K562 (cell line): ENCODE results near the gene PDIA2. TPM values are rescaled to one million over a fixed set of nuclear protein-coding genes. Genes with fewer than 3 reads are reported as not detected.

Source experiments
- ATAC-seq: fragments of 200-7000 bp; cut with Tn5 transposase; 3 replicates; pipeline ENCODE4 v1.9.1; 2020; ENCODE audit warnings: moderate library complexity
- BruUV-seq: library from RNA; stranded (reverse); fragments of 400-500 nt; replicated peaks from 2 replicates; lab custom pipeline; 2021; lab: Mats Ljungman, UMichigan
- CTCF ChIA-PET: fragments of 300-600 bp; formaldehyde crosslinking; extraction: SDS; loops from one replicate; lab custom pipeline; 2021; ENCODE audit warnings: low intra/inter-chr PET ratio; lab: Yijun Ruan, JAX
- POLR2A ChIA-PET: fragments of 300-600, 350-650 bp; sonication (Branson Sonifier 250); formaldehyde crosslinking; extraction: SDS; loops from one replicate; lab custom pipeline; 2021; ENCODE audit warnings: antibody characterized with exemption, inconsistent platforms; lab: Yijun Ruan, JAX
- DNase-seq, 4 experiments: peaks; one replicate each; pipeline versions ENCODE4 v3.0.0 to v3.0.0-alpha.2; 2011 to 2018; ENCODE audit warnings: low spot score in 3 of 4, mixed read lengths in 3 of 4; ENCODE audit errors: extremely low read depth in 1 of 4
- FAIRE-seq: peaks from 2 replicates; lab custom pipeline; 2011; peaks lifted over from hg19 to GRCh38; lab: Jason Lieb, UNC
- H2AFZ ChIP-seq: 2 replicates; pipeline ENCODE4 v1.6.0; 2011; ENCODE audit warnings: low read depth, low read length, control low read depth, inconsistent platforms
- H3K27ac ChIP-seq: fragments of 200-600 bp; 3 replicates; pipeline ENCODE4 v1.8.0; 2011; ENCODE audit warnings: low read depth, mild to moderate bottlenecking, control low read depth, inconsistent platforms, low read length, moderate library complexity, mixed read lengths; ENCODE audit errors: extremely low read depth
- H3K27me3 ChIP-seq, 2 experiments: fragments of 300-600 bp in 1 of 2; 2 replicates in 1 of 2; 3 replicates in 1 of 2; pipeline versions ENCODE4 v1.6.0 to v1.8.0; 2011; ENCODE audit warnings: inconsistent platforms in 2 of 2, low read length in 2 of 2, mild to moderate bottlenecking in 1 of 2, mixed read lengths in 1 of 2, moderate library complexity in 1 of 2; ENCODE audit not compliant: control insufficient read depth in 2 of 2, insufficient read depth in 2 of 2
- H3K36me3 ChIP-seq: fragments of 300-600 bp; 3 replicates; pipeline ENCODE4 v1.8.0; 2011; ENCODE audit warnings: mild to moderate bottlenecking, low read length, inconsistent platforms; ENCODE audit not compliant: control insufficient read depth, insufficient read depth
- H3K4me1 ChIP-seq, 2 experiments: fragments of 200-600 bp in 1 of 2; replicated peaks in 1 of 2; 2 replicates in 1 of 2; 3 replicates in 1 of 2; pipeline versions ENCODE4 v1.5.1 to v1.8.0; 2011; ENCODE audit warnings: inconsistent platforms in 2 of 2, low read length in 2 of 2, mild to moderate bottlenecking in 1 of 2, mixed read lengths in 1 of 2, moderate library complexity in 1 of 2; ENCODE audit not compliant: control insufficient read depth in 2 of 2, insufficient read depth in 2 of 2
- H3K4me2 ChIP-seq: 2 replicates; pipeline ENCODE4 v1.6.1; 2011; ENCODE audit warnings: low read length, control low read depth, inconsistent platforms, mixed read lengths; ENCODE audit not compliant: insufficient read depth
- H3K4me3 ChIP-seq: fragments of 200-600 bp; sonication (generic), shearing (Covaris generic); 2 replicates; pipeline ENCODE4 v1.5.1; 2016; ENCODE audit warnings: control low read depth, inconsistent platforms
- H3K79me2 ChIP-seq: fragments of 200-600 bp; 3 replicates; pipeline ENCODE4 v1.8.0; 2011; ENCODE audit warnings: low read length, inconsistent platforms; ENCODE audit not compliant: control insufficient read depth, insufficient read depth
- H3K9ac ChIP-seq, 2 experiments: 2 replicates each; pipeline versions ENCODE4 v1.6.0 to v1.6.1; 2011; ENCODE audit warnings: low read depth in 2 of 2, low read length in 2 of 2, control low read depth in 1 of 2, inconsistent platforms in 1 of 2, mild to moderate bottlenecking in 1 of 2, mixed read lengths in 1 of 2; ENCODE audit not compliant: insufficient read depth in 1 of 2
- H3K9me1 ChIP-seq: one replicate; pipeline ENCODE4 v1.6.0; 2011; ENCODE audit warnings: inconsistent platforms, mild to moderate bottlenecking, low read length, moderate library complexity; ENCODE audit not compliant: control insufficient read depth, insufficient read depth
- H3K9me3 ChIP-seq: replicated peaks from 2 replicates; pipeline ENCODE4 v1.5.1; 2011; ENCODE audit warnings: low read depth, low read length, inconsistent platforms; ENCODE audit not compliant: control insufficient read depth, insufficient read depth
- H4K20me1 ChIP-seq: replicated peaks from 2 replicates; pipeline ENCODE4 v1.6.1; 2011; ENCODE audit warnings: low read length, inconsistent platforms, mixed read lengths; ENCODE audit not compliant: control insufficient read depth, insufficient read depth
- EP400 ChIP-seq: fragments of 450-650 bp; IDR thresholded peaks from 2 replicates; pipeline ENCODE4 v1.6.1; 2017; ENCODE audit warnings: antibody characterized with exemption, mild to moderate bottlenecking, moderate library complexity
- HNRNPL ChIP-seq: fragments of 200-400 bp; formaldehyde crosslinking; IDR thresholded peaks from 2 replicates; pipeline ENCODE4 v1.6.1; 2017; ENCODE audit warnings: low read depth, mild to moderate bottlenecking, low read length
- KAT7 ChIP-seq: sonication (generic); formaldehyde crosslinking; IDR thresholded peaks from 2 replicates; pipeline ENCODE4 v1.8.0; 2022; ENCODE audit warnings: missing genetic modification reagents, mild to moderate bottlenecking, borderline replicate concordance
- NFIC ChIP-seq: fragments of 450-650 bp; IDR thresholded peaks from 2 replicates; pipeline ENCODE4 v1.6.1; 2017; ENCODE audit warnings: mild to moderate bottlenecking, inconsistent platforms
- NR2C1 ChIP-seq, 2 experiments: fragments of 450-650 bp; IDR thresholded peaks; 2 replicates each; pipeline ENCODE4 v1.6.1; 2017; ENCODE audit warnings: mild to moderate bottlenecking in 2 of 2, antibody characterized with exemption in 1 of 2, inconsistent platforms in 1 of 2, missing compliant biosample characterization in 1 of 2, missing genetic modification characterization in 1 of 2
- TAF9B ChIP-seq: fragments of 450-650 bp; IDR thresholded peaks from 2 replicates; pipeline ENCODE4 v1.6.1; 2018; ENCODE audit warnings: mild to moderate bottlenecking; ENCODE audit not compliant: partially characterized antibody
- ZNF146 ChIP-seq: IDR thresholded peaks from one replicate; pipeline ENCODE4 v1.6.1; 2018; ENCODE audit warnings: missing compliant biosample characterization; ENCODE audit not compliant: unreplicated experiment
- WGBS: fragments of 100-300 bp; shearing (Covaris generic); methylation state at CpG from one replicate; pipeline ENCODE4 v1.1.6; 2016; ENCODE audit warnings: low coverage, mixed read lengths; ENCODE audit not compliant: insufficient coverage; ENCODE audit errors: missing lambda C conversion rate; 5-methylcytosine and 5-hydroxymethylcytosine counted together
- in situ Hi-C: fragments of 300-500 bp; cut with MboI; formaldehyde crosslinking; loops from 4 replicates; pipeline ENCODE4 v1.15.0; 2018; ENCODE audit warnings: inconsistent platforms, mixed read lengths
- intact Hi-C: fragments of 100-400 bp; cut with micrococcal nuclease; formaldehyde crosslinking; loops from 2 replicates; pipeline ENCODE4 v1.14.2; 2022
- polyA plus RNA-seq, 8 experiments: library from polyadenylated mRNA; depleted of rRNA in 4 of 8; stranded (reverse) in 5 of 8; unstranded in 3 of 8; fragments of >200 nt; fragmentation: Nextera tagmentation in 2 of 8; fragmentation: Illumina TruSeq in 1 of 8; extraction: Ambion mirVana in 2 of 8; extraction: Trizol in 1 of 8; gene quantifications; 2 replicates each; pipeline versions ENCODE4 v1.2.1 to v1.2.3, GENCODE V29; 2011 to 2014; ENCODE audit warnings: inconsistent platforms in 1 of 8, missing spikeins in 1 of 8
- total RNA-seq, 7 experiments: library from RNA; depleted of rRNA in 6 of 7; stranded (reverse); fragments of >200 nt in 6 of 7; fragmentation: Illumina TruSeq in 2 of 7; extraction: Trizol in 2 of 7; gene quantifications; 2 replicates each; pipeline versions ENCODE4 v1.2.1 to v1.2.3, GENCODE V29; 2011 to 2021; ENCODE audit warnings: low replicate concordance in 1 of 7
- TF ChIP-seq, protein P1 (sequence below): sonication (generic); formaldehyde crosslinking; IDR thresholded peaks from 2 replicates; pipeline ENCODE4 v1.8.1; 2023; ENCODE audit warnings: mild to moderate bottlenecking, missing genetic modification reagents
- TF ChIP-seq, protein P2 (sequence below): IDR thresholded peaks from 3 replicates; pipeline ENCODE4 v1.6.1; 2011; ENCODE audit warnings: borderline replicate concordance, mild to moderate bottlenecking, moderate library complexity; ENCODE audit not compliant: insufficient read length; ENCODE audit errors: extremely low read depth
- TF ChIP-seq, protein P3 (sequence below): fragments of 250-450 bp; sonication (Bioruptor Pico); IDR thresholded peaks from 2 replicates; pipeline ENCODE4 v1.5.0; 2021

Gene PDIA2
- total and polyA plus RNA-seq, 9 of the 15 experiments (the other 6 are each of a cell fraction or from before 2014, with no cell fraction given) = 0.13 to 0.92 (median 0.23) TPM; not detected in 4

DNA sequence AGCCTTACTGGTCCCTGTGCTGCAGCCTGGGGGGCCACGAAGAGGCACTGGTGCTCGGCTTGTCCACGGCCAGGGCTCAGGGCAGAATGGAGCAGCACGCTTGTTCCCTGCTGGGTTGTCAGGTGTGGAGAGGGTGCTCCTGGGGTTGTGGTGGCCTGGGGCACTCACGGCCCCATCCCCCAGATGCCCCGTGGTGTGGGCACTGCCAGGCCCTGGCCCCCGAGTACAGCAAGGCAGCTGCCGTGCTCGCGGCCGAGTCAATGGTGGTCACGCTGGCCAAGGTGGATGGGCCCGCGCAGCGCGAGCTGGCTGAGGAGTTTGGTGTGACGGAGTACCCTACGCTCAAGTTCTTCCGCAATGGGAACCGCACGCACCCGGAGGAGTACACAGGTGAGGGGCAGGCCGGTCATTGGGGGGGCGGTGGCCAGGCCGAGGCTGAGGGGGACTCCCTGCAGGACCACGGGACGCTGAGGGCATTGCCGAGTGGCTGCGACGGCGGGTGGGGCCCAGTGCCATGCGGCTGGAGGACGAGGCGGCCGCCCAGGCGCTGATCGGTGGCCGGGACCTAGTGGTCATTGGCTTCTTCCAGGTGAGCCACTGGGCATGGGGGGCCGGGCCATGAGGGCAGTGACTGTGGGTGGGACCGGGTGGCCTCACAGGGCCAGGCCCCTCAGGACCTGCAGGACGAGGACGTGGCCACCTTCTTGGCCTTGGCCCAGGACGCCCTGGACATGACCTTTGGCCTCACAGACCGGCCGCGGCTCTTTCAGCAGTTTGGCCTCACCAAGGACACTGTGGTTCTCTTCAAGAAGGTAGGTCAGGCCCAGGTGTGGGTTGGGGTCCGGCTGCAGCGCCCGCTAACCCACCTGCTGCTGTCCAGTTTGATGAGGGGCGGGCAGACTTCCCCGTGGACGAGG is 1.5 kb downstream of the PDIA2 start:
- no TSS peak for BruUV-seq
- H4K20me1 ChIP-seq = no peaks in the 10 kb centered on the region
- H3K9me1 ChIP-seq = no peaks in the 10 kb centered on the region
- ATAC-seq = no peak
- H3K4me3 ChIP-seq = no peak overlapping the region
- H3K27ac ChIP-seq = no peak overlapping the region
- intact Hi-C loops (no loop called here), in situ Hi-C loops (no loop called here)
- peaks cover 0 to 60% of the 10 kb centered on the region in 2 experiments; a peak in 2 of 5 replicates for H3K4me1 ChIP-seq
- H3K27me3 ChIP-seq = no peaks in the 10 kb centered on the region
- H2AFZ ChIP-seq = no peak overlapping the region
- no peaks in the 10 kb centered on the region for H3K79me2 ChIP-seq
- WGBS = 90% methylated on average over 37 of the region's 52 CpGs
- no peak overlapping the region for H3K9ac ChIP-seq
- no peaks in the 10 kb centered on the region for H3K9me3 ChIP-seq
- no peak for FAIRE-seq
- CTCF ChIA-PET = no interaction called here
- DNase-seq = no peak
- POLR2A ChIA-PET = interaction anchor here (0.6 to 1.4 kb wide), 3 partner anchors 18 to 296 kb away, joined by 3 to 4 read pairs (median 3); no protein-coding TSS in a partner anchor
- no peak overlapping the region for H3K4me2 ChIP-seq
- H3K36me3 ChIP-seq = peaks cover 29% of the 10 kb centered on the region; the same call in 1 of the 3 replicates
- TF ChIP-seq KAT7 (CRISPR knock-in tag) (no peak), NR2C1 (IDR thresholded peaks at IDR 0.05) (peak; percentile 32; the same call in 1 of the 2 replicates), NR2C1 (tag; IDR thresholded peaks at IDR 0.05) (no peak), EP400 (no peak), HNRNPL (peak; percentile 76), TAF9B (no peak), ZNF146 (CRISPR knock-in tag) (no peak), NFIC (peak; percentile 29; the same call in 1 of the 2 replicates)
- TF ChIP-seq, protein P1, sequence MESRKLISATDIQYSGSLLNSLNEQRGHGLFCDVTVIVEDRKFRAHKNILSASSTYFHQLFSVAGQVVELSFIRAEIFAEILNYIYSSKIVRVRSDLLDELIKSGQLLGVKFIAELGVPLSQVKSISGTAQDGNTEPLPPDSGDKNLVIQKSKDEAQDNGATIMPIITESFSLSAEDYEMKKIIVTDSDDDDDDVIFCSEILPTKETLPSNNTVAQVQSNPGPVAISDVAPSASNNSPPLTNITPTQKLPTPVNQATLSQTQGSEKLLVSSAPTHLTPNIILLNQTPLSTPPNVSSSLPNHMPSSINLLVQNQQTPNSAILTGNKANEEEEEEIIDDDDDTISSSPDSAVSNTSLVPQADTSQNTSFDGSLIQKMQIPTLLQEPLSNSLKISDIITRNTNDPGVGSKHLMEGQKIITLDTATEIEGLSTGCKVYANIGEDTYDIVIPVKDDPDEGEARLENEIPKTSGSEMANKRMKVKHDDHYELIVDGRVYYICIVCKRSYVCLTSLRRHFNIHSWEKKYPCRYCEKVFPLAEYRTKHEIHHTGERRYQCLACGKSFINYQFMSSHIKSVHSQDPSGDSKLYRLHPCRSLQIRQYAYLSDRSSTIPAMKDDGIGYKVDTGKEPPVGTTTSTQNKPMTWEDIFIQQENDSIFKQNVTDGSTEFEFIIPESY = 0 out of 2 replicates have a peak, but pooled peaks have one; percentile 28
- TF ChIP-seq, protein P2, sequence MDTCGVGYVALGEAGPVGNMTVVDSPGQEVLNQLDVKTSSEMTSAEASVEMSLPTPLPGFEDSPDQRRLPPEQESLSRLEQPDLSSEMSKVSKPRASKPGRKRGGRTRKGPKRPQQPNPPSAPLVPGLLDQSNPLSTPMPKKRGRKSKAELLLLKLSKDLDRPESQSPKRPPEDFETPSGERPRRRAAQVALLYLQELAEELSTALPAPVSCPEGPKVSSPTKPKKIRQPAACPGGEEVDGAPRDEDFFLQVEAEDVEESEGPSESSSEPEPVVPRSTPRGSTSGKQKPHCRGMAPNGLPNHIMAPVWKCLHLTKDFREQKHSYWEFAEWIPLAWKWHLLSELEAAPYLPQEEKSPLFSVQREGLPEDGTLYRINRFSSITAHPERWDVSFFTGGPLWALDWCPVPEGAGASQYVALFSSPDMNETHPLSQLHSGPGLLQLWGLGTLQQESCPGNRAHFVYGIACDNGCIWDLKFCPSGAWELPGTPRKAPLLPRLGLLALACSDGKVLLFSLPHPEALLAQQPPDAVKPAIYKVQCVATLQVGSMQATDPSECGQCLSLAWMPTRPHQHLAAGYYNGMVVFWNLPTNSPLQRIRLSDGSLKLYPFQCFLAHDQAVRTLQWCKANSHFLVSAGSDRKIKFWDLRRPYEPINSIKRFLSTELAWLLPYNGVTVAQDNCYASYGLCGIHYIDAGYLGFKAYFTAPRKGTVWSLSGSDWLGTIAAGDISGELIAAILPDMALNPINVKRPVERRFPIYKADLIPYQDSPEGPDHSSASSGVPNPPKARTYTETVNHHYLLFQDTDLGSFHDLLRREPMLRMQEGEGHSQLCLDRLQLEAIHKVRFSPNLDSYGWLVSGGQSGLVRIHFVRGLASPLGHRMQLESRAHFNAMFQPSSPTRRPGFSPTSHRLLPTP = no peak
- TF ChIP-seq, protein P3, sequence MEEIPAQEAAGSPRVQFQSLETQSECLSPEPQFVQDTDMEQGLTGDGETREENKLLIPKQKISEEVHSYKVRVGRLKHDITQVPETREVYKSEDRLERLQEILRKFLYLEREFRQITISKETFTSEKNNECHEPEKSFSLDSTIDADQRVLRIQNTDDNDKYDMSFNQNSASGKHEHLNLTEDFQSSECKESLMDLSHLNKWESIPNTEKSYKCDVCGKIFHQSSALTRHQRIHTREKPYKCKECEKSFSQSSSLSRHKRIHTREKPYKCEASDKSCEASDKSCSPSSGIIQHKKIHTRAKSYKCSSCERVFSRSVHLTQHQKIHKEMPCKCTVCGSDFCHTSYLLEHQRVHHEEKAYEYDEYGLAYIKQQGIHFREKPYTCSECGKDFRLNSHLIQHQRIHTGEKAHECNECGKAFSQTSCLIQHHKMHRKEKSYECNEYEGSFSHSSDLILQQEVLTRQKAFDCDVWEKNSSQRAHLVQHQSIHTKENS (CRISPR knock-in tag) = no peak
